ENCODE measurements around the gene ARHGAP5. TPM values are rescaled to one million over a fixed set of nuclear protein-coding genes. Genes with fewer than 3 reads are reported as not detected.

ARHGAP5 gene
- total RNA-seq = 109 and 114 TPM in 2 replicates
- long read RNA-seq, partial matches to known transcripts = 57 of 96 reads
- long read RNA-seq, other reads (novel, unspliced or antisense) = 34 of 96 reads

- Mint-ChIP-seq H3K9me3 (no peaks in the 10 kb centered on the region), H3K27ac (ENCODE audit: unreplicated experiment) (peak within 1 kb of the TSS; percentile 98), H3K4me1 (peaks cover 44% of the 10 kb centered on the region), H3K4me3 (peak within 1 kb of the TSS; percentile 99), H3K36me3 (ENCODE audit: low read depth) (no peaks in the 10 kb centered on the region), H3K27me3 (ENCODE audit: low read depth) (peaks cover 2% of the 10 kb centered on the region)
- peak; percentile 58 for DNase-seq (ENCODE audit: low read depth, low spot score)
- TF ChIP-seq CTCF (conservative IDR thresholded peaks at IDR 0.05) = peak; percentile 43
Measured at GRCh38 chr14:32077081-32078022, at the start of gene ARHGAP5. ARHGAP5 (plus strand) TSS chr14:32077304; CDS start chr14:32090670, 13,366 bp downstream.

GRCh38 chr14:32028599-32028998 is 48.5 kb upstream of the ARHGAP5 start:
- no peak for TF ChIP-seq CTCF (conservative IDR thresholded peaks at IDR 0.05)
- peaks cover 8% of the 10 kb centered on the region for H3K9me3 Mint-ChIP-seq
- H3K36me3 Mint-ChIP-seq (ENCODE audit: low read depth) = no peaks in the 10 kb centered on the region
- no peaks in the 10 kb centered on the region for H3K4me1 Mint-ChIP-seq
- no peak for DNase-seq (ENCODE audit: low read depth, low spot score)
- no peak overlapping the region for H3K27ac Mint-ChIP-seq (ENCODE audit: unreplicated experiment)
- H3K4me3 Mint-ChIP-seq = no peak overlapping the region
- H3K27me3 Mint-ChIP-seq (ENCODE audit: low read depth) = no peaks in the 10 kb centered on the region

GRCh38 chr14:32033543-32033942 is 43.6 kb upstream of the ARHGAP5 start:
- no peaks in the 10 kb centered on the region for H3K27me3 Mint-ChIP-seq (ENCODE audit: low read depth)
- no peak for TF ChIP-seq CTCF (conservative IDR thresholded peaks at IDR 0.05)
- no peaks in the 10 kb centered on the region for H3K36me3 Mint-ChIP-seq (ENCODE audit: low read depth)
- peaks cover 4% of the 10 kb centered on the region for H3K4me1 Mint-ChIP-seq
- H3K27ac Mint-ChIP-seq (ENCODE audit: unreplicated experiment) = no peak overlapping the region
- no peak for DNase-seq (ENCODE audit: low read depth, low spot score)
- H3K9me3 Mint-ChIP-seq = peaks cover 11% of the 10 kb centered on the region
- no peak overlapping the region for H3K4me3 Mint-ChIP-seq

GRCh38 chr14:32038876-32039275 is 38.2 kb upstream of the ARHGAP5 start:
- Mint-ChIP-seq H3K27me3 (ENCODE audit: low read depth) (no peaks in the 10 kb centered on the region), H3K4me3 (no peak overlapping the region), H3K4me1 (peaks cover 9% of the 10 kb centered on the region), H3K36me3 (ENCODE audit: low read depth) (no peaks in the 10 kb centered on the region), H3K27ac (ENCODE audit: unreplicated experiment) (no peak overlapping the region), H3K9me3 (peaks cover 8% of the 10 kb centered on the region)
- no peak for DNase-seq (ENCODE audit: low read depth, low spot score)
- TF ChIP-seq CTCF (conservative IDR thresholded peaks at IDR 0.05) = no peak

- Mint-ChIP-seq H3K4me1 (peaks cover 9% of the 10 kb centered on the region), H3K27me3 (ENCODE audit: low read depth) (no peaks in the 10 kb centered on the region), H3K9me3 (peaks cover 8% of the 10 kb centered on the region), H3K4me3 (no peak overlapping the region), H3K27ac (ENCODE audit: unreplicated experiment) (no peak overlapping the region), H3K36me3 (ENCODE audit: low read depth) (no peaks in the 10 kb centered on the region)
- TF ChIP-seq CTCF (conservative IDR thresholded peaks at IDR 0.05) = no peak
- no peak for DNase-seq (ENCODE audit: low read depth, low spot score)
Measured at GRCh38 chr14:32039401-32040030, 37.6 kb upstream of the ARHGAP5 start.

Data from neural crest cell (in vitro differentiated cells).